ENCODE measurements around the gene GIMAP8. TPM values are rescaled to one million over a fixed set of nuclear protein-coding genes. Genes with fewer than 3 reads are reported as not detected.

GIMAP8 gene
- total and polyA plus RNA-seq, 10 donors = 10.9 to 96.0 (median 54.1) TPM

DNA sequence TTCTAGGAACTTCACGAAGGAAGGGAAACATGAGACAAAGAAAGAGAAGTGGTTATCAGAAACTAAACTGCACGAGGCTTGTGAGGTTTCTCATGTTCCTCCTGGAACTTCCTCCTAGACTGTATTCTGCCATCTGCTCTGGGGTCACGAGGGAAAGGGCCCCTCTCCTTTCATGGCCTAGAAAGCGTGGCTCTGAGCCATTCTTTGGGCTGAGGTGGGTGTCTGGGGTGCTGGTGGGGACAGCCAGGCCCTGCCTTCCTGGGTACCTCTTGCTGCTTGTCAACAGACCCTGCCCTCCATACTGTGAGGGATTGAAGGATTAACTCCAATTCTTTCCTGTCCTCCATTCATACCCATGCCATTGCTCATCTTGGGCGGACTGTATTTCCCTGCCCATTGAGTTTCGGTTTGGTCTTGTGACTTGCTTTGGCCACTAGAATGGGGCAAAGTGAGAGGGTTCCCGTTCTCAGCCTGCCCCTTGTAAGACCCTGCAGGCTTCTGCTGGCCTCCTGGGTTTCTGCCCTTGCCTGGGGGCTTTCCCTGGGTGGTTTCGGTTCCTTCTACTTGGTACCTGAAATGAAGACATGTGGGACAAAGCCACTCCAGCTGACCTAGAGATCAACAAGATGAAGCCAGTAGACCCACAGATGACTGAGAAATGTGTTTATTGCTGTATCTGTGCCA is 14.9 kb upstream of the GIMAP8 start:
- Histone ChIP-seq H3K27ac (peak overlapping the region in 7 of 8 donors; percentile 44 to 87 (median 78)), H3K4me1 (peaks cover 3 to 58% (median 39%) of the 10 kb centered on the region in 6 donors), H3K36me3 (no peaks in the 10 kb centered on the region), H3K4me3 (peak overlapping the region in 1 of 8 donors; percentile 31), H3K27me3 (replicated peaks in 1 of 7) (no peaks in the 10 kb centered on the region), H3K9me3 (peaks cover 0 to under 1% (median 0%) of the 10 kb centered on the region in 8 donors)
- TF ChIP-seq, protein P1, sequence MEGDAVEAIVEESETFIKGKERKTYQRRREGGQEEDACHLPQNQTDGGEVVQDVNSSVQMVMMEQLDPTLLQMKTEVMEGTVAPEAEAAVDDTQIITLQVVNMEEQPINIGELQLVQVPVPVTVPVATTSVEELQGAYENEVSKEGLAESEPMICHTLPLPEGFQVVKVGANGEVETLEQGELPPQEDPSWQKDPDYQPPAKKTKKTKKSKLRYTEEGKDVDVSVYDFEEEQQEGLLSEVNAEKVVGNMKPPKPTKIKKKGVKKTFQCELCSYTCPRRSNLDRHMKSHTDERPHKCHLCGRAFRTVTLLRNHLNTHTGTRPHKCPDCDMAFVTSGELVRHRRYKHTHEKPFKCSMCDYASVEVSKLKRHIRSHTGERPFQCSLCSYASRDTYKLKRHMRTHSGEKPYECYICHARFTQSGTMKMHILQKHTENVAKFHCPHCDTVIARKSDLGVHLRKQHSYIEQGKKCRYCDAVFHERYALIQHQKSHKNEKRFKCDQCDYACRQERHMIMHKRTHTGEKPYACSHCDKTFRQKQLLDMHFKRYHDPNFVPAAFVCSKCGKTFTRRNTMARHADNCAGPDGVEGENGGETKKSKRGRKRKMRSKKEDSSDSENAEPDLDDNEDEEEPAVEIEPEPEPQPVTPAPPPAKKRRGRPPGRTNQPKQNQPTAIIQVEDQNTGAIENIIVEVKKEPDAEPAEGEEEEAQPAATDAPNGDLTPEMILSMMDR (IDR thresholded peaks at IDR 0.05 in 8 of 11, conservative IDR thresholded peaks at IDR 0.05 in 3 of 11) = no peak
- peak in 2 of 3 donors; percentile 39 to 58 for TF ChIP-seq POLR2AphosphoS5 (IDR thresholded peaks at IDR 0.05)
- TF ChIP-seq POLR2A (IDR thresholded peaks at IDR 0.05) = no peak
- peak; percentile 91 for DNase-seq
- intact Hi-C loops (cut with DNase I; ENCODE audit: low total_unique reads) = no loop called here
- 35 to 54% (median 47%) methylated on average over 8 of the region's 8 CpGs for WGBS, 5 donors

DNA sequence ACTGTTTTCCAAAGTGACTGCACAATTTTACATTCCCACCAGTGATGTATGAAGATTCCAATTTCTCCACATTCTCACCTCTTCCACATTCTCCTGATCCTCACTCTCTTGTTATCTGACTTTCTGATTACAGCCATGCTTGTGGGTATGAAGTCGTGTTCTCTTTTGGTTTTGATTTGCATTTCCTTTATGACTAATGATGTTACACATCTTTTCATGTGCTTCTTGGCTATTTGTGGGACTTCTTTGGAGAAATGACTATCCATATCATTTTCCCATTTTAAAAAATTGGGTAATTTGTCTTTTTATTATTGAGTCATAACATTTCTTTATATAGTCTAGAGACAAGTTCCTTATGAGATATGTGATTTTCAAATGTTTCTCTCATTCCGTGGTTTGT is 10.5 kb upstream of the GIMAP8 start:
- TF ChIP-seq, protein P1 (IDR thresholded peaks at IDR 0.05 in 8 of 11, conservative IDR thresholded peaks at IDR 0.05 in 3 of 11) = no peak
- TF ChIP-seq POLR2A (IDR thresholded peaks at IDR 0.05) (no peak), POLR2AphosphoS5 (IDR thresholded peaks at IDR 0.05) (no peak)
- DNase-seq = no peak
- intact Hi-C loops (cut with DNase I; ENCODE audit: low total_unique reads) = no loop called here
- peaks cover 0 to 33% (median 16%) of the 10 kb centered on the region in 6 donors for H3K4me1 ChIP-seq
- WGBS, 5 donors = 43 to 58% (median 55%) methylated on average over 2 of the region's 2 CpGs
- peaks cover 0 to 25% (median 0%) of the 10 kb centered on the region in 6 donors for H3K36me3 ChIP-seq
- H3K4me3 ChIP-seq = no peak overlapping the region
- peaks cover 2 to 21% (median 15%) of the 10 kb centered on the region in 8 donors for H3K9me3 ChIP-seq
- no peak overlapping the region for H3K27ac ChIP-seq
- H3K27me3 ChIP-seq (replicated peaks in 1 of 7) = no peaks in the 10 kb centered on the region

DNA sequence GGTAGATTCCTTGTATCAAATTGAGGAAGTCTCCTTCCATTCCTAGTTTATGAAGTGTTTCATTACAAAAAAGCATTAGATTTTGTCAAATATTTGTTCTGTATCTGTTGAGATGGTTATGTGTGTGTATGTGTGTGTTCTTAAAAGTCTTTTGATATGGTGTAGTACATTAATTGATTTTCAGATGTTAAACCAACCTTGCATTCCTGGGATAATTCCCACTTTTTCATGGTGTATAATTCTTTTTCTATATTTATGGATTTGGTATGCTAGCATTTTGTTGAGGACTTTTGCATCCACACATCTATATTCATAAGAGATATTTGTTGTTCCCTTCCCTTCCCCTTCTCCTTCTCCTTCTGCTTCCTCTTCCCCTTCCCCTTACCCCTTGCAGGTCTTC is 8.9 kb upstream of the GIMAP8 start:
- peaks cover 2 to 21% (median 15%) of the 10 kb centered on the region in 8 donors for H3K9me3 ChIP-seq
- TF ChIP-seq POLR2A (IDR thresholded peaks at IDR 0.05) (no peak), POLR2AphosphoS5 (IDR thresholded peaks at IDR 0.05) (no peak)
- TF ChIP-seq, protein P1 (IDR thresholded peaks at IDR 0.05 in 8 of 11, conservative IDR thresholded peaks at IDR 0.05 in 3 of 11) = no peak
- no peak for DNase-seq
- H3K4me3 ChIP-seq = no peak overlapping the region
- peaks cover 0 to 25% (median 0%) of the 10 kb centered on the region in 6 donors for H3K36me3 ChIP-seq
- no peaks in the 10 kb centered on the region for H3K27me3 ChIP-seq (replicated peaks in 1 of 7)
- H3K4me1 ChIP-seq = peaks cover 0 to 31% (median 12%) of the 10 kb centered on the region in 6 donors
- intact Hi-C loops (cut with DNase I; ENCODE audit: low total_unique reads) = no loop called here
- no peak overlapping the region for H3K27ac ChIP-seq

- 95 to 98% (median 97%) methylated on average over 20 of the region's 20 CpGs for WGBS, 5 donors
- intact Hi-C loops (cut with DNase I; ENCODE audit: low total_unique reads) = no loop called here
- H3K9me3 ChIP-seq = peaks cover 2 to 21% (median 15%) of the 10 kb centered on the region in 8 donors
- no peak for DNase-seq
- H3K36me3 ChIP-seq = peaks cover 0 to 25% (median 0%) of the 10 kb centered on the region in 6 donors
- H3K4me1 ChIP-seq = peaks cover 0 to 40% (median 17%) of the 10 kb centered on the region in 6 donors
- H3K27ac ChIP-seq = no peak overlapping the region
- H3K4me3 ChIP-seq = no peak overlapping the region
- H3K27me3 ChIP-seq (replicated peaks in 1 of 7) = no peaks in the 10 kb centered on the region
- TF ChIP-seq, protein P1 (IDR thresholded peaks at IDR 0.05 in 8 of 11, conservative IDR thresholded peaks at IDR 0.05 in 3 of 11) = no peak
- no peak for TF ChIP-seq POLR2A (IDR thresholded peaks at IDR 0.05)
- no peak for TF ChIP-seq POLR2AphosphoS5 (IDR thresholded peaks at IDR 0.05)
Measured at GRCh38 chr7:150442811-150443210, 7.6 kb upstream of the GIMAP8 start.
